Nephron progenitor cell (in vitro differentiated cells): Measurements from ENCODE around the gene NWD2.

Source experiments
- DNase-seq: peaks from one replicate; pipeline ENCODE4 v3.0.0; 2021
- H3K27ac Mint-ChIP-seq: 2 replicates; pipeline ENCODE4 v1.8.0; 2021; ENCODE audit warnings: mild to moderate bottlenecking, moderate library complexity, mixed read lengths
- H3K27me3 Mint-ChIP-seq: 2 replicates; pipeline ENCODE4 v1.8.0; 2021; ENCODE audit warnings: mild to moderate bottlenecking, low read depth, mixed read lengths; ENCODE audit not compliant: poor library complexity
- H3K36me3 Mint-ChIP-seq: 2 replicates; pipeline ENCODE4 v1.8.0; 2021; ENCODE audit warnings: low read depth, mixed read lengths
- H3K4me1 Mint-ChIP-seq: 2 replicates; pipeline ENCODE4 v1.8.0; 2021; ENCODE audit warnings: mixed read lengths
- H3K4me3 Mint-ChIP-seq: 2 replicates; pipeline ENCODE4 v1.8.0; 2021; ENCODE audit warnings: mild to moderate bottlenecking, moderate library complexity, mixed read lengths
- H3K9me3 Mint-ChIP-seq: 2 replicates; pipeline ENCODE4 v1.8.0; 2021; ENCODE audit warnings: mild to moderate bottlenecking, moderate library complexity, mixed read lengths
- TF ChIP-seq, protein P1 (sequence below): fragments of 200-600 bp; sonication (generic); IDR thresholded peaks from 2 replicates; pipeline ENCODE4 v1.5.0; 2021; ENCODE audit warnings: antibody characterized with exemption

Gene NWD2

DNA sequence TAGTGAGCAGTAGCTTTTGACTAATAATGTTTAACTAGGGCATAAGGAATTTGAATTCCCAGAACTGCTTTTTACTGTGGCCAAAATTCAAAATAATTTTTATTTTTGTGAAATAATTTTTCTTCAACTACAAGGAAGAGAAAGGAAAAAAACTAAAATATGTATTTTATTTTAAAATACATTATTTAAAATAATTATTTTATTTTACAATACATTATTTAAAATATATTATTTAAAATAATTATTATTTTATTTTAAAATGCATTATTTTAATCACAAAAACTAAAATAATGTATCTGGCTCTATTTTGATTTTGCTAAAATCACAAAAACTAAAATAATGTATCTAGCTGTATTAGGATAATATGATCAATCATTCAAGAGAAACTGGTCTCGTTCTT, 231.2 kb downstream of the NWD2 start:
- no peaks in the 10 kb centered on the region for H3K36me3 Mint-ChIP-seq
- H3K4me3 Mint-ChIP-seq = no peak overlapping the region
- peaks cover 8% of the 10 kb centered on the region for H3K27me3 Mint-ChIP-seq
- peaks cover 12% of the 10 kb centered on the region for H3K4me1 Mint-ChIP-seq
- no peaks in the 10 kb centered on the region for H3K9me3 Mint-ChIP-seq
- no peak overlapping the region for H3K27ac Mint-ChIP-seq
- TF ChIP-seq, protein P1, sequence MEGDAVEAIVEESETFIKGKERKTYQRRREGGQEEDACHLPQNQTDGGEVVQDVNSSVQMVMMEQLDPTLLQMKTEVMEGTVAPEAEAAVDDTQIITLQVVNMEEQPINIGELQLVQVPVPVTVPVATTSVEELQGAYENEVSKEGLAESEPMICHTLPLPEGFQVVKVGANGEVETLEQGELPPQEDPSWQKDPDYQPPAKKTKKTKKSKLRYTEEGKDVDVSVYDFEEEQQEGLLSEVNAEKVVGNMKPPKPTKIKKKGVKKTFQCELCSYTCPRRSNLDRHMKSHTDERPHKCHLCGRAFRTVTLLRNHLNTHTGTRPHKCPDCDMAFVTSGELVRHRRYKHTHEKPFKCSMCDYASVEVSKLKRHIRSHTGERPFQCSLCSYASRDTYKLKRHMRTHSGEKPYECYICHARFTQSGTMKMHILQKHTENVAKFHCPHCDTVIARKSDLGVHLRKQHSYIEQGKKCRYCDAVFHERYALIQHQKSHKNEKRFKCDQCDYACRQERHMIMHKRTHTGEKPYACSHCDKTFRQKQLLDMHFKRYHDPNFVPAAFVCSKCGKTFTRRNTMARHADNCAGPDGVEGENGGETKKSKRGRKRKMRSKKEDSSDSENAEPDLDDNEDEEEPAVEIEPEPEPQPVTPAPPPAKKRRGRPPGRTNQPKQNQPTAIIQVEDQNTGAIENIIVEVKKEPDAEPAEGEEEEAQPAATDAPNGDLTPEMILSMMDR = no peak
- DNase-seq = no peak

DNA sequence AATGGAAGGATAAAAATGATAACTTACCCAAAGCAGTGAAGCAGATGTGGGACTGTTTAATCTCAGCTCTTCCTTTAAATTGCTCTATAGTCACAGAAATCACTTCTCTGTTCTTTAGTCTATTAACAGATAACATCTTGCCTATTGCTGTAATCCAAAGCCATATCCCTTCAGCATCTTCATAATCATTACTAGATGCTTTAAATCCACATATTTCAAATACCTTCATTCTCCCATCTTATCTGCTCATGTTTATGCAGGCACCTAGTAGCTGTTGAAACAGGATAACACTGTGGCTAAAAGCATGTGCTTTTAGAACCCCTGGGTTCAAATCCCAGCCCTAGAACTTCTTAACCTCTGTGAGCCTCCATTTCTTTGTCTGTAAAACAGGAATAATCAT, 231.7 kb downstream of the NWD2 start:
- Mint-ChIP-seq H3K4me3 (no peak overlapping the region), H3K9me3 (no peaks in the 10 kb centered on the region), H3K27ac (no peak overlapping the region), H3K4me1 (peaks cover 13% of the 10 kb centered on the region), H3K27me3 (peaks cover 8% of the 10 kb centered on the region), H3K36me3 (no peaks in the 10 kb centered on the region)
- TF ChIP-seq, protein P1 = no peak
- no peak for DNase-seq

DNA sequence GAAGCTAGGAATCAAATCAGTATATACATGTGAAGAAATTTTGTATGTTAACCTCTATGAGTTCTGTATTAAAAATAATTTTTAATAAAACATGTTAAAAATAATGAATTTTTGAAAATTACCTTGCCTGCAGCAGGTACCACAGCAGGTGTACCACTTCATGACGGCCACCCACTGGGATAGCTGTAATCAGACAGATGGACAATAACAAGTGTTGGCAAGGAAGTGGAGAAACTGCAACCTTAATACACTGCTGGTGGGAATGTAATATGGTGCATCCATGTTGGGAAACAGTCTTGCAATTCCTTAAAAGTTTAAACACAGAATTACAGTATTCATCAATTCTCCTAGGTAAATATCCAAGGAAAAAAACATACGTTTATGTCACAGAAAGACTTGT, 232.1 kb downstream of the NWD2 start:
- Mint-ChIP-seq H3K27ac (no peak overlapping the region), H3K4me3 (no peak overlapping the region), H3K27me3 (peaks cover 8% of the 10 kb centered on the region), H3K36me3 (no peaks in the 10 kb centered on the region), H3K9me3 (no peaks in the 10 kb centered on the region), H3K4me1 (peaks cover 17% of the 10 kb centered on the region)
- DNase-seq = no peak
- TF ChIP-seq, protein P1 = no peak

DNA sequence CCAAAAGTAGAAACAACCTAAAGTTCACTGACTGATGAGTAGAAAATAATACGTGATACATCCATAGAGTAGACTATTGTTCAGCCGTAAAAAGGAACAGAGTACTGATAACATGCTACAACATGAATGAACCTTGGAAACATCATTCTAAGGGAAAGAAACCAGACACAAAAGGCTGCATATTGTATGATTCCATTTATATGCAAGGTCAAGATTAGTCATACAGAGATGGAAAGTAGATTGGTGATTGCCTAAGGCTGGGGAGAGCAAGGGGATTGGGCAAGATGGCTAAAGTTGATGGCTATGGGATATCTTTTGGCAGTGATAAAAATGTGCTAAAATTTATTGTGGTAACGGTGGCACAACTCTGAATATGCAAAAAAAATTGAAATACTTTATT, 232.6 kb downstream of the NWD2 start:
- H3K9me3 Mint-ChIP-seq = no peaks in the 10 kb centered on the region
- H3K36me3 Mint-ChIP-seq = no peaks in the 10 kb centered on the region
- H3K4me1 Mint-ChIP-seq = peaks cover 18% of the 10 kb centered on the region
- TF ChIP-seq, protein P1 = no peak
- H3K4me3 Mint-ChIP-seq = no peak overlapping the region
- H3K27ac Mint-ChIP-seq = no peak overlapping the region
- DNase-seq = no peak
- H3K27me3 Mint-ChIP-seq = peaks cover 8% of the 10 kb centered on the region

DNA sequence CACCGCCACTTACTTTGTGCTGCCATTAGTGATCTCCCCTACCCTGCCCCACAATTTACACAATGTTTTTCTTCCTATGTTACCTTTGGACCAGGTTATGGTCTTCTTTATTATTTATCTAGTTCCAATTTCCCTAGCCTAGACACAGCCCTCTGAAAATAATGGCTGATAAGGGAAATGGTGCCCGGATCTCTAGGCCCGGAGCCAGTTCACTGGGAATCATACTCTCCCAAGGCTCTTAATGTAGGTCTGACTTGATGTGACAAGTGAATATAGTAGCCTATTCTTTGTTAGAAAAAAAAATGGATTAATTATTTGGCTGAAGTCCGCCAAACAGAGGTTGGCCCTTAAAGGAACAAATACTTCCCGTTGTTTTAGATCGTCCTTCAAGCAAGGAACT, 233.6 kb downstream of the NWD2 start:
- no peak for DNase-seq
- no peaks in the 10 kb centered on the region for H3K36me3 Mint-ChIP-seq
- peaks cover 18% of the 10 kb centered on the region for H3K4me1 Mint-ChIP-seq
- no peaks in the 10 kb centered on the region for H3K9me3 Mint-ChIP-seq
- H3K27me3 Mint-ChIP-seq = peaks cover 8% of the 10 kb centered on the region
- TF ChIP-seq, protein P1 = no peak
- no peak overlapping the region for H3K27ac Mint-ChIP-seq
- H3K4me3 Mint-ChIP-seq = no peak overlapping the region

DNA sequence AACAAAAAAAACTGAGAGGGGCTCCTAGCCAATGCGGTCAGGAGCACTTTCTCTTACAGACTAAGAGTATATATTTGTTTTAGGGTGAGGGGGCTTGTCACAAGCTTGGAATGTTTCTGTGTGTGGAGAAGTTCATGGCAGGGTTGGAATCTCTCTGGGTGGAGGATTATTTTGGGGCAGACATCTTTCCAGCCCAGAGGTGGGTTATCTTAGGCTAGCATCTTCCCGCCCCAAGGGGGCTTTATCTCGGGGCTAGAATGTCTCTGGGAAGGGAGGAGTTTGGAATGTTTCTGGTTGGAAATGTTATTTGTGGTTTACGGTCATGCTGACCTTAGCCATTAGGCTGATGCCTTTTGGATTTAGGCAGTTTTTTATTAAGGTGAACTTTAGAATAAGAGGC, 236.0 kb downstream of the NWD2 start:
- Mint-ChIP-seq H3K27me3 (peaks cover 8% of the 10 kb centered on the region), H3K4me1 (peaks cover 18% of the 10 kb centered on the region), H3K36me3 (no peaks in the 10 kb centered on the region), H3K27ac (no peak overlapping the region), H3K4me3 (no peak overlapping the region), H3K9me3 (no peaks in the 10 kb centered on the region)
- no peak for DNase-seq
- TF ChIP-seq, protein P1 = no peak
